HepG2 (cell line): ENCODE data around the gene ZC3H8. TPM values are rescaled to one million over a fixed set of nuclear protein-coding genes. Genes with fewer than 3 reads are reported as not detected.

Experiments used
- CBFB ChIP-seq: sonication (generic); formaldehyde crosslinking; IDR thresholded peaks from 2 replicates; pipeline ENCODE4 v1.4.0; 2020; ENCODE audit warnings: missing genetic modification reagents
- ELF4 ChIP-seq: sonication (generic); formaldehyde crosslinking; IDR thresholded peaks from 2 replicates; pipeline ENCODE4 v1.5.0; 2020; ENCODE audit warnings: missing genetic modification reagents, mild to moderate bottlenecking, moderate library complexity, borderline replicate concordance
- FOXP4 ChIP-seq: sonication (generic); formaldehyde crosslinking; IDR thresholded peaks from 2 replicates; pipeline ENCODE4 v1.4.0; 2020; ENCODE audit warnings: missing genetic modification reagents
- HDAC2 ChIP-seq: sonication (generic); formaldehyde crosslinking; IDR thresholded peaks from 2 replicates; pipeline ENCODE4 v1.4.0; 2020; ENCODE audit warnings: missing genetic modification reagents
- KAT7 ChIP-seq: IDR thresholded peaks from 2 replicates; pipeline ENCODE4 v1.6.1; 2018; ENCODE audit warnings: borderline replicate concordance, missing compliant biosample characterization
- MAFG ChIP-seq: sonication (generic); formaldehyde crosslinking; IDR thresholded peaks from 2 replicates; pipeline ENCODE4 v1.5.1; 2020; ENCODE audit warnings: mild to moderate bottlenecking, missing genetic modification reagents
- MEIS1 ChIP-seq: sonication (generic); formaldehyde crosslinking; IDR thresholded peaks from 2 replicates; pipeline ENCODE4 v1.9.0; 2021; ENCODE audit warnings: mild to moderate bottlenecking, missing genetic modification reagents, moderate library complexity, borderline replicate concordance
- PAX8 ChIP-seq: sonication (generic); formaldehyde crosslinking; IDR thresholded peaks from 2 replicates; pipeline ENCODE4 v1.8.0; 2022; ENCODE audit warnings: mild to moderate bottlenecking, missing genetic modification reagents, borderline replicate concordance
- REXO4 ChIP-seq: sonication (generic); formaldehyde crosslinking; IDR thresholded peaks from 2 replicates; pipeline ENCODE4 v1.8.0; 2022; ENCODE audit warnings: missing genetic modification reagents, mild to moderate bottlenecking, borderline replicate concordance
- SALL1 ChIP-seq: sonication (generic); formaldehyde crosslinking; IDR thresholded peaks from 2 replicates; pipeline ENCODE4 v1.8.0; 2022; ENCODE audit warnings: mild to moderate bottlenecking, missing genetic modification reagents
- TBP ChIP-seq: sonication (generic); formaldehyde crosslinking; IDR thresholded peaks from 2 replicates; pipeline ENCODE4 v1.5.0; 2020; ENCODE audit warnings: missing genetic modification reagents
- ZC3H13 ChIP-seq: sonication (generic); formaldehyde crosslinking; IDR thresholded peaks from 2 replicates; pipeline ENCODE4 v1.8.1; 2023; ENCODE audit warnings: mild to moderate bottlenecking, missing genetic modification reagents, moderate library complexity
- ZHX2 ChIP-seq, 2 experiments: sonication (generic) in 1 of 2; formaldehyde crosslinking in 1 of 2; IDR thresholded peaks; 2 replicates each; pipeline versions ENCODE4 v1.6.1 to v1.9.0; 2014 to 2022; ENCODE audit warnings: antibody characterized with exemption in 1 of 2, borderline replicate concordance in 1 of 2, inconsistent platforms in 1 of 2, low read depth in 1 of 2, missing genetic modification reagents in 1 of 2
- ZNF329 ChIP-seq: sonication (generic); formaldehyde crosslinking; IDR thresholded peaks from 2 replicates; pipeline ENCODE4 v1.9.0; 2021; ENCODE audit warnings: low read depth, mild to moderate bottlenecking, missing genetic modification reagents
- ZNF576 ChIP-seq: sonication (generic); formaldehyde crosslinking; IDR thresholded peaks from 2 replicates; pipeline ENCODE4 v1.4.0; 2020; ENCODE audit warnings: mild to moderate bottlenecking, missing genetic modification reagents
- ZNF614 ChIP-seq: IDR thresholded peaks from 2 replicates; pipeline ENCODE4 v1.6.1; 2018; ENCODE audit warnings: missing biosample characterization, missing genetic modification reagents, inconsistent platforms, borderline replicate concordance
- ZNF639 ChIP-seq: conservative IDR thresholded peaks from 2 replicates; pipeline ENCODE4 v1.6.1; 2018; ENCODE audit warnings: missing genetic modification reagents
- ZNF703 ChIP-seq: sonication (generic); formaldehyde crosslinking; IDR thresholded peaks from 2 replicates; pipeline ENCODE4 v1.5.1; 2020; ENCODE audit warnings: missing genetic modification reagents, mild to moderate bottlenecking, moderate library complexity, borderline replicate concordance
- ZSCAN21 ChIP-seq: sonication (generic); formaldehyde crosslinking; IDR thresholded peaks from 2 replicates; pipeline ENCODE4 v1.8.0; 2022; ENCODE audit warnings: mild to moderate bottlenecking, missing genetic modification reagents, moderate library complexity, borderline replicate concordance
- polyA plus RNA-seq, 8 experiments: library from polyadenylated mRNA; depleted of rRNA in 3 of 8; stranded (reverse) in 7 of 8; unstranded in 1 of 8; fragments of >200 nt; fragmentation: Illumina TruSeq in 4 of 8; extraction: Trizol in 4 of 8; gene quantifications; 2 replicates each; pipeline versions ENCODE4 v1.2.1 to v1.2.3, GENCODE V29; 2011 to 2016; ENCODE audit warnings: low read depth in 4 of 8, missing spikeins in 1 of 8, mixed read lengths in 1 of 8; ENCODE audit not compliant: insufficient read depth in 1 of 8
- total RNA-seq, 5 experiments: library from RNA; depleted of rRNA; stranded (reverse); fragments of >200 nt; fragmentation: Illumina TruSeq; extraction: Trizol; gene quantifications; 2 replicates each; pipeline ENCODE4 v1.2.3, GENCODE V29; 2016; ENCODE audit warnings: low read depth in 1 of 5

Gene ZC3H8
- total and polyA plus RNA-seq, 2 of the 13 experiments (the other 11 are each of a cell fraction or from before 2014, with no cell fraction given), result 4.5 to 17.0 TPM

- TF ChIP-seq ZHX2 (IDR thresholded peaks at IDR 0.05; ENCODE audit: low read depth) (no peak), ZHX2 (CRISPR knock-in tag; IDR thresholded peaks at IDR 0.05; ENCODE audit: borderline replicate concordance) (no peak), ZNF576 (no peak), FOXP4 (no peak), ZNF639 (CRISPR knock-in tag) (no peak), CBFB (CRISPR knock-in tag) (peak; percentile 73; the same call in 1 of the 2 replicates), PAX8 (no peak), SALL1 (peak; percentile 60), MAFG (CRISPR knock-in tag) (no peak), ZNF614 (CRISPR knock-in tag) (peak; percentile 87; the same call in 1 of the 2 replicates), ZNF329 (CRISPR knock-in tag) (no peak), TBP (CRISPR knock-in tag) (no peak), KAT7 (CRISPR knock-in tag) (peak; percentile 69; the same call in 1 of the 2 replicates), ELF4 (CRISPR knock-in tag) (no peak), MEIS1 (CRISPR knock-in tag) (0 out of 2 replicates have a peak, but pooled peaks have one; percentile 29), ZSCAN21 (CRISPR knock-in tag) (no peak), HDAC2 (CRISPR knock-in tag) (peak; percentile 61; the same call in 1 of the 2 replicates), REXO4 (no peak), ZC3H13 (no peak), ZNF703 (CRISPR knock-in tag) (no peak)
Measured at GRCh38 chr2:112259509-112260294, 4.9 kb upstream of the ZC3H8 start (continued).
